Endothelial cell of umbilical vein (primary cell): Measurements from ENCODE around the gene ATP1B1. TPM values are rescaled to one million over a fixed set of nuclear protein-coding genes. Genes with fewer than 3 reads are reported as not detected.

Experiments
- BruUV-seq: library from RNA; stranded (reverse); fragments of 400-500 nt; replicated peaks from 2 replicates; lab custom pipeline; 2021; lab: Mats Ljungman, UMichigan
- CTCF ChIA-PET: fragments of 300-600, 350-600 bp; sonication (Branson Sonifier 250); formaldehyde crosslinking; loops from one replicate; lab custom pipeline; 2021; ENCODE audit warnings: antibody characterized with exemption, inconsistent platforms; lab: Charles Lee
- POLR2A ChIA-PET: fragments of 300-600, 350-600 bp; sonication (Branson Sonifier 250); formaldehyde crosslinking; loops from one replicate; lab custom pipeline; 2021; ENCODE audit warnings: antibody characterized with exemption, inconsistent platforms; lab: Charles Lee
- DNase-seq: peaks from one replicate; pipeline ENCODE4 v3.0.0-alpha.2; 2011; ENCODE audit warnings: low read depth, low spot score
- FAIRE-seq: peaks from 2 replicates; lab custom pipeline; 2011; peaks lifted over from hg19 to GRCh38; lab: Jason Lieb, UNC
- H2AFZ ChIP-seq: 2 replicates; pipeline ENCODE4 v1.6.0; 2012; ENCODE audit warnings: low read depth, low read length, control low read depth, inconsistent platforms
- H3K27ac ChIP-seq: 2 replicates; pipeline ENCODE4 v1.5.1; 2011; ENCODE audit warnings: low read depth, mild to moderate bottlenecking, control low read depth, low read length, moderate library complexity; ENCODE audit not compliant: insufficient read depth
- H3K27me3 ChIP-seq, 2 experiments: 2 replicates each; pipeline versions ENCODE4 v1.6.0 to v1.6.1; 2011; ENCODE audit warnings: low read length in 2 of 2, mixed read lengths in 1 of 2; ENCODE audit not compliant: control insufficient read depth in 2 of 2, insufficient read depth in 2 of 2
- H3K36me3 ChIP-seq, 2 experiments: 2 replicates in 1 of 2; 3 replicates in 1 of 2; pipeline ENCODE4 v1.5.1; 2011; ENCODE audit warnings: low read length in 2 of 2, mild to moderate bottlenecking in 1 of 2, moderate library complexity in 1 of 2; ENCODE audit not compliant: control insufficient read depth in 2 of 2, insufficient read depth in 2 of 2; ENCODE audit errors: extremely low read depth in 1 of 2
- H3K4me1 ChIP-seq: 3 replicates; pipeline ENCODE4 v1.5.1; 2011; ENCODE audit warnings: mild to moderate bottlenecking, low read length; ENCODE audit not compliant: control insufficient read depth, insufficient read depth; ENCODE audit errors: extremely low read depth
- H3K4me2 ChIP-seq: 2 replicates; pipeline ENCODE4 v1.6.1; 2011; ENCODE audit warnings: low read length, control low read depth, mixed read lengths; ENCODE audit not compliant: insufficient read depth
- H3K4me3 ChIP-seq, 3 experiments: fragments of 200-600 bp in 1 of 3; sonication (generic), shearing (Covaris generic) in 1 of 3; replicated peaks in 1 of 3; 2 replicates each; pipeline ENCODE4 v1.5.1; 2011 to 2016; ENCODE audit warnings: control low read depth in 3 of 3, low read length in 3 of 3, mild to moderate bottlenecking in 2 of 3, inconsistent platforms in 1 of 3, low read depth in 1 of 3, moderate library complexity in 1 of 3; ENCODE audit not compliant: insufficient read depth in 1 of 3
- H3K79me2 ChIP-seq: 2 replicates; pipeline ENCODE4 v1.6.0; 2012; ENCODE audit warnings: low read length, inconsistent platforms; ENCODE audit not compliant: control insufficient read depth, insufficient read depth
- H3K9ac ChIP-seq: replicated peaks from 2 replicates; pipeline ENCODE3; 2011; ENCODE audit warnings: low read length, control low read depth; ENCODE audit not compliant: insufficient read depth; ENCODE audit errors: extremely low read depth
- H3K9me1 ChIP-seq: replicated peaks from 3 replicates; pipeline ENCODE4 v1.6.0; 2011; ENCODE audit warnings: mild to moderate bottlenecking, low read length; ENCODE audit not compliant: control insufficient read depth, insufficient read depth; ENCODE audit errors: extremely low read depth
- H3K9me3 ChIP-seq: replicated peaks from 2 replicates; pipeline ENCODE4 v1.5.1; 2012; ENCODE audit warnings: low read length, inconsistent platforms; ENCODE audit not compliant: control insufficient read depth, insufficient read depth
- H4K20me1 ChIP-seq: replicated peaks from 2 replicates; pipeline ENCODE3; 2011; ENCODE audit warnings: mild to moderate bottlenecking, low read length; ENCODE audit not compliant: control insufficient read depth, insufficient read depth; ENCODE audit errors: extremely low read depth
- EZH2 ChIP-seq: IDR thresholded peaks from 2 replicates; pipeline ENCODE4 v1.6.1; 2012; ENCODE audit warnings: borderline replicate concordance, low read depth, mild to moderate bottlenecking, moderate library complexity, low read length, inconsistent platforms; ENCODE audit not compliant: severe bottlenecking
- FOS ChIP-seq: IDR thresholded peaks from 2 replicates; pipeline ENCODE4 v1.6.1; 2011; ENCODE audit warnings: mild to moderate bottlenecking, low read length, moderate library complexity, borderline replicate concordance; ENCODE audit not compliant: insufficient read depth
- GATA2 ChIP-seq: IDR thresholded peaks from 2 replicates; pipeline ENCODE4 v1.7.0; 2011; ENCODE audit warnings: low read depth, mild to moderate bottlenecking, moderate library complexity, mixed read lengths, low read length; ENCODE audit not compliant: insufficient read length, insufficient read depth
- JUN ChIP-seq: IDR thresholded peaks from 2 replicates; pipeline ENCODE4 v1.6.1; 2011; ENCODE audit warnings: borderline replicate concordance, low read depth; ENCODE audit not compliant: insufficient read length, insufficient read depth
- MYC ChIP-seq: IDR thresholded peaks from one replicate; pipeline ENCODE4 v1.6.1; 2011; ENCODE audit warnings: mild to moderate bottlenecking, low read depth, low read length
- POLR2A ChIP-seq: IDR thresholded peaks from 2 replicates; pipeline ENCODE4 v1.6.1; 2012; ENCODE audit warnings: low read depth, mild to moderate bottlenecking, control low read depth, low read length
- POLR2AphosphoS5 ChIP-seq: IDR thresholded peaks from 2 replicates; pipeline ENCODE4 v1.6.1; 2012; ENCODE audit warnings: low read depth, mild to moderate bottlenecking, control low read depth, low read length, moderate library complexity; ENCODE audit not compliant: insufficient read depth
- dilution Hi-C: fragments of 300-500 bp; cut with MboI; formaldehyde crosslinking; loops from one replicate; pipeline ENCODE4 v1.15.0; 2019; ENCODE audit warnings: low sequenced_read_pairs; ENCODE audit not compliant: extremely low pct_ligation_motif_present
- intact Hi-C: fragments of 100-400 bp; cut with micrococcal nuclease; formaldehyde crosslinking; loops from one replicate; pipeline ENCODE4 v1.10.0; 2022
- polyA plus RNA-seq, 4 experiments: library from polyadenylated mRNA; depleted of rRNA in 3 of 4; stranded (reverse) in 3 of 4; unstranded in 1 of 4; fragments of >200 nt; gene quantifications; 2 replicates each; pipeline versions ENCODE4 v1.2.1 to v1.2.3, GENCODE V29; 2011 to 2012; ENCODE audit warnings: missing spikeins in 1 of 4
- total RNA-seq: library from RNA; stranded (reverse); gene quantifications from 2 replicates; pipeline ENCODE4 v1.2.3, GENCODE V29; 2021
- TF ChIP-seq, protein P1 (sequence below): IDR thresholded peaks from 2 replicates; pipeline ENCODE4 v1.6.1; 2011; ENCODE audit not compliant: insufficient read depth, insufficient read length
- TF ChIP-seq, protein P2 (sequence below), 2 donors: IDR thresholded peaks; 1 replicate in 1 of 2; 2 replicates in 1 of 2; pipeline ENCODE4 v1.5.1; 2011; ENCODE audit warnings: low read length in 2 of 2, mild to moderate bottlenecking in 2 of 2, moderate library complexity in 2 of 2, control low read depth in 1 of 2, inconsistent platforms in 1 of 2, low read depth in 1 of 2; ENCODE audit not compliant: insufficient read depth in 1 of 2; ENCODE audit errors: extremely low read depth in 1 of 2

Gene ATP1B1
- total and polyA plus RNA-seq, 2 donors (not counting 3 experiments of a cell fraction or from before 2014, with no cell fraction given): 14.3 to 56.1 TPM

DNA sequence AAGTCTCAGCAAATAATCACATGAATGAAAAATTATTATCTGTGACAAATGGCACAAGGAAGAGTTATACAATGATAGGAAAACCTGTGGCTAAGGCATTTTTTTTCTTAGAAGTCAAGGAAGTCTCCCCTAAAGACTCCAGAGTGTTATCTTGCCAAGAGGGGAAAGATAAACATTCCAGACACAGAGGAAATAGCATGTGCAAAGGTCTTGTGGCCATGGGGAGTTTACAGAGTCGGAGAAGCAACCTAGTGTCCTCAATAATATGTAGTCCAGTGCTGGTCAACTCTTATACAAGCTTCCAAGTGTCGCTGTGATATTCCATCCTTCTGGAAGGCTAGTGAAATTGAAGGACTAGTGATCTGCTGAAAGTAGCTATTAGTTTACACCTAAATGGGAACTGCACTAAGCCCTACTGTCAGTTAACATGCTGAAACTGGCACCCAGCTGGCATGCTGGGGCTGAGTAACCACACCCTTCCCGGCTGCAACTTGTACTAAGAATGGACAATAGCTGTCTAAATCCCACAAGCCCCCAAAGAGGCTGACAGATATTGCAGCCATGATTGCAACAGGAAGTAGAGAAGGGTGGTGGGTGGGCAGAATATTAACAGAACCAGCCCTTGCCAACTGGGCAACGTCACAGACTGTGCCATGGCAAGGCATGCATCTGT lies 11.5 kb upstream of the ATP1B1 start:
- Histone ChIP-seq H3K4me2 (no peak overlapping the region), H3K9me1 (no peaks in the 10 kb centered on the region), H2AFZ (no peak overlapping the region), H4K20me1 (no peaks in the 10 kb centered on the region), H3K4me1 (no peaks in the 10 kb centered on the region), H3K79me2 (no peaks in the 10 kb centered on the region), H3K9ac (no peak overlapping the region), H3K27me3 (peaks cover 0 to 2% of the 10 kb centered on the region in 2 experiments), H3K36me3 (no peaks in the 10 kb centered on the region), H3K4me3 (no peak overlapping the region), H3K9me3 (no peaks in the 10 kb centered on the region), H3K27ac (no peak overlapping the region)
- ChIA-PET POLR2A (no interaction called here), CTCF (interaction anchor here (0.9 kb wide), 1 partner anchor 253 kb away, joined by 4 read pairs; no protein-coding TSS in a partner anchor)
- FAIRE-seq (no peak), DNase-seq (no peak)
- BruUV-seq: no TSS peak
- TF ChIP-seq, protein P1, sequence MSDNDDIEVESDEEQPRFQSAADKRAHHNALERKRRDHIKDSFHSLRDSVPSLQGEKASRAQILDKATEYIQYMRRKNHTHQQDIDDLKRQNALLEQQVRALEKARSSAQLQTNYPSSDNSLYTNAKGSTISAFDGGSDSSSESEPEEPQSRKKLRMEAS: no peak
- no peak for TF ChIP-seq FOS
- TF ChIP-seq POLR2AphosphoS5: no peak
- no peak for TF ChIP-seq JUN
- TF ChIP-seq GATA2: no peak
- TF ChIP-seq EZH2: no peak
- no peak for TF ChIP-seq MYC
- TF ChIP-seq, protein P2, sequence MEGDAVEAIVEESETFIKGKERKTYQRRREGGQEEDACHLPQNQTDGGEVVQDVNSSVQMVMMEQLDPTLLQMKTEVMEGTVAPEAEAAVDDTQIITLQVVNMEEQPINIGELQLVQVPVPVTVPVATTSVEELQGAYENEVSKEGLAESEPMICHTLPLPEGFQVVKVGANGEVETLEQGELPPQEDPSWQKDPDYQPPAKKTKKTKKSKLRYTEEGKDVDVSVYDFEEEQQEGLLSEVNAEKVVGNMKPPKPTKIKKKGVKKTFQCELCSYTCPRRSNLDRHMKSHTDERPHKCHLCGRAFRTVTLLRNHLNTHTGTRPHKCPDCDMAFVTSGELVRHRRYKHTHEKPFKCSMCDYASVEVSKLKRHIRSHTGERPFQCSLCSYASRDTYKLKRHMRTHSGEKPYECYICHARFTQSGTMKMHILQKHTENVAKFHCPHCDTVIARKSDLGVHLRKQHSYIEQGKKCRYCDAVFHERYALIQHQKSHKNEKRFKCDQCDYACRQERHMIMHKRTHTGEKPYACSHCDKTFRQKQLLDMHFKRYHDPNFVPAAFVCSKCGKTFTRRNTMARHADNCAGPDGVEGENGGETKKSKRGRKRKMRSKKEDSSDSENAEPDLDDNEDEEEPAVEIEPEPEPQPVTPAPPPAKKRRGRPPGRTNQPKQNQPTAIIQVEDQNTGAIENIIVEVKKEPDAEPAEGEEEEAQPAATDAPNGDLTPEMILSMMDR (IDR thresholded peaks at IDR 0.05; ENCODE audit: extremely low read depth in 1 of 2, insufficient read depth in 1 of 2, low read depth in 1 of 2, low read length in 2 of 2): no peak
- TF ChIP-seq POLR2A: no peak
- dilution Hi-C loops (no loop called here), intact Hi-C loops (no loop called here)
